Stomach (tissue), 4 donors: ENCODE data around the gene ATF7.

ENCODE experiments used
- EP300 ChIP-seq: sonication (generic); formaldehyde crosslinking; IDR thresholded peaks from one replicate; pipeline ENCODE4 v1.6.1; 2017; ENCODE audit warnings: antibody characterized with exemption
- POLR2A ChIP-seq, 4 donors: fragments of 450-650 bp; IDR thresholded peaks; one replicate each; pipeline ENCODE4 v1.6.1; 2016; ENCODE audit warnings: antibody characterized with exemption in 4 of 4, control low read depth in 2 of 4, mild to moderate bottlenecking in 1 of 4, moderate library complexity in 1 of 4
- POLR2AphosphoS5 ChIP-seq, 3 donors: sonication (generic); formaldehyde crosslinking; IDR thresholded peaks; one replicate each; pipeline ENCODE4 v1.6.1; 2016; ENCODE audit warnings: antibody characterized with exemption in 3 of 3
- TF ChIP-seq, protein P1 (sequence below), 7 experiments: fragments of 450-650 bp in 4 of 7; fragments of 200-600 bp in 3 of 7; sonication (generic) in 3 of 7; IDR thresholded peaks; one replicate each; pipeline ENCODE4 v1.5.1; 2016 to 2019; ENCODE audit warnings: antibody characterized with exemption in 7 of 7, control low read depth in 2 of 7, mild to moderate bottlenecking in 1 of 7

GRCh38 chr12:53461591-53461990 is 164.6 kb downstream of the ATF7 start:
- TF ChIP-seq, protein P1, sequence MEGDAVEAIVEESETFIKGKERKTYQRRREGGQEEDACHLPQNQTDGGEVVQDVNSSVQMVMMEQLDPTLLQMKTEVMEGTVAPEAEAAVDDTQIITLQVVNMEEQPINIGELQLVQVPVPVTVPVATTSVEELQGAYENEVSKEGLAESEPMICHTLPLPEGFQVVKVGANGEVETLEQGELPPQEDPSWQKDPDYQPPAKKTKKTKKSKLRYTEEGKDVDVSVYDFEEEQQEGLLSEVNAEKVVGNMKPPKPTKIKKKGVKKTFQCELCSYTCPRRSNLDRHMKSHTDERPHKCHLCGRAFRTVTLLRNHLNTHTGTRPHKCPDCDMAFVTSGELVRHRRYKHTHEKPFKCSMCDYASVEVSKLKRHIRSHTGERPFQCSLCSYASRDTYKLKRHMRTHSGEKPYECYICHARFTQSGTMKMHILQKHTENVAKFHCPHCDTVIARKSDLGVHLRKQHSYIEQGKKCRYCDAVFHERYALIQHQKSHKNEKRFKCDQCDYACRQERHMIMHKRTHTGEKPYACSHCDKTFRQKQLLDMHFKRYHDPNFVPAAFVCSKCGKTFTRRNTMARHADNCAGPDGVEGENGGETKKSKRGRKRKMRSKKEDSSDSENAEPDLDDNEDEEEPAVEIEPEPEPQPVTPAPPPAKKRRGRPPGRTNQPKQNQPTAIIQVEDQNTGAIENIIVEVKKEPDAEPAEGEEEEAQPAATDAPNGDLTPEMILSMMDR (IDR thresholded peaks at IDR 0.05): no peak
- TF ChIP-seq POLR2A (IDR thresholded peaks at IDR 0.05) (no peak), EP300 (no peak), POLR2AphosphoS5 (IDR thresholded peaks at IDR 0.05) (no peak)
